GM12891 (cell line): Measurements from ENCODE around the gene SNX1.

Source experiments
- POLR2A ChIP-seq: IDR thresholded peaks from 2 replicates; pipeline ENCODE4 v1.6.1; 2011; ENCODE audit warnings: low read depth, low read length, control low read depth
- POLR2AphosphoS5 ChIP-seq: IDR thresholded peaks from 2 replicates; pipeline ENCODE4 v1.6.1; 2011; ENCODE audit warnings: low read depth, low read length, control low read depth
- SPI1 ChIP-seq: IDR thresholded peaks from 2 replicates; pipeline ENCODE4 v1.6.1; 2011; ENCODE audit warnings: low read depth, low read length, control low read depth
- TAF1 ChIP-seq: IDR thresholded peaks from 2 replicates; pipeline ENCODE4 v1.6.1; 2011; ENCODE audit warnings: low read depth, low read length, control low read depth

GRCh38 chr15:64092075-64092820 lies 3.5 kb upstream of the SNX1 start:
- TF ChIP-seq POLR2AphosphoS5 (no peak), POLR2A (no peak), SPI1 (no peak), TAF1 (no peak)
